HepG2 (cell line): ENCODE measurements around the gene ANTXR1. TPM values are rescaled to one million over a fixed set of nuclear protein-coding genes. Genes with fewer than 3 reads are reported as not detected.

Experiments used
- FOXA1 ChIP-seq, 2 experiments: fragments of 450-650 bp in 1 of 2; sonication (generic) in 1 of 2; formaldehyde crosslinking in 1 of 2; IDR thresholded peaks; 2 replicates each; pipeline versions ENCODE4 v1.4.0 to v1.6.1; 2016 to 2020; ENCODE audit warnings: missing genetic modification reagents in 1 of 2
- HIVEP1 ChIP-seq: sonication (generic); formaldehyde crosslinking; IDR thresholded peaks from 2 replicates; pipeline ENCODE4 v1.4.0; 2020; ENCODE audit warnings: mild to moderate bottlenecking, missing genetic modification reagents
- HOXA7 ChIP-seq: sonication (generic); formaldehyde crosslinking; IDR thresholded peaks from 2 replicates; pipeline ENCODE4 v1.8.1; 2022; ENCODE audit warnings: mild to moderate bottlenecking, missing genetic modification reagents, moderate library complexity
- IRX3 ChIP-seq: sonication (generic); formaldehyde crosslinking; IDR thresholded peaks from 2 replicates; pipeline ENCODE4 v1.8.1; 2023; ENCODE audit warnings: mild to moderate bottlenecking, low read depth, missing genetic modification reagents, borderline replicate concordance
- JARID2 ChIP-seq: sonication (generic); formaldehyde crosslinking; IDR thresholded peaks from 2 replicates; pipeline ENCODE4 v1.8.1; 2023; ENCODE audit warnings: missing genetic modification reagents, inconsistent platforms; ENCODE audit not compliant: insufficient replicate concordance
- KDM2A ChIP-seq: sonication (generic); formaldehyde crosslinking; IDR thresholded peaks from 2 replicates; pipeline ENCODE4 v1.4.0; 2020; ENCODE audit warnings: low read depth, missing genetic modification reagents, borderline replicate concordance
- KLF13 ChIP-seq: sonication (generic); formaldehyde crosslinking; IDR thresholded peaks from 2 replicates; pipeline ENCODE4 v1.4.0; 2020; ENCODE audit warnings: mild to moderate bottlenecking, missing genetic modification reagents
- KLF15 ChIP-seq: sonication (generic); formaldehyde crosslinking; IDR thresholded peaks from 2 replicates; pipeline ENCODE4 v1.8.1; 2023; ENCODE audit warnings: borderline replicate concordance, mild to moderate bottlenecking, inconsistent platforms, missing genetic modification reagents, mixed read lengths
- KLF6 ChIP-seq: IDR thresholded peaks from 2 replicates; pipeline ENCODE4 v1.8.0; 2016; ENCODE audit warnings: missing biosample characterization, missing genetic modification reagents
- NCOA1 ChIP-seq: sonication (generic); formaldehyde crosslinking; IDR thresholded peaks from 2 replicates; pipeline ENCODE4 v1.9.0; 2021; ENCODE audit warnings: missing genetic modification reagents
- PHF5A ChIP-seq: IDR thresholded peaks from one replicate; pipeline ENCODE4 v1.6.1; 2018; ENCODE audit warnings: low read depth, missing genetic modification reagents; ENCODE audit not compliant: unreplicated experiment
- RBFOX2 ChIP-seq: fragments of 200-400 bp; formaldehyde crosslinking; IDR thresholded peaks from 2 replicates; pipeline ENCODE4 v1.6.1; 2017; ENCODE audit warnings: low read depth, mild to moderate bottlenecking, low read length
- RBM39 ChIP-seq: fragments of 200-400 bp; formaldehyde crosslinking; IDR thresholded peaks from one replicate; pipeline ENCODE4 v1.6.1; 2018; ENCODE audit warnings: antibody characterized with exemption, mild to moderate bottlenecking, low read depth, low read length; ENCODE audit not compliant: poor library complexity, severe bottlenecking
- RFXAP ChIP-seq: sonication (generic); formaldehyde crosslinking; IDR thresholded peaks from 2 replicates; pipeline ENCODE4 v1.4.0; 2020; ENCODE audit warnings: missing genetic modification reagents, borderline replicate concordance
- SALL2 ChIP-seq: sonication (generic); formaldehyde crosslinking; IDR thresholded peaks from 2 replicates; pipeline ENCODE4 v1.8.1; 2023; ENCODE audit warnings: mild to moderate bottlenecking, missing genetic modification reagents, inconsistent platforms
- TBL1XR1 ChIP-seq: fragments of 150-350 bp; IDR thresholded peaks from 2 replicates; pipeline ENCODE4 v1.6.1; 2014; ENCODE audit warnings: borderline replicate concordance, low read length; ENCODE audit not compliant: partially characterized antibody
- U2AF2 ChIP-seq: fragments of 200-400 bp; formaldehyde crosslinking; IDR thresholded peaks from 2 replicates; pipeline ENCODE4 v1.6.1; 2017; ENCODE audit warnings: low read depth, mild to moderate bottlenecking, low read length
- ZNF101 ChIP-seq: sonication (generic); formaldehyde crosslinking; IDR thresholded peaks from 2 replicates; pipeline ENCODE4 v1.4.0; 2020; ENCODE audit warnings: mild to moderate bottlenecking, low read depth, missing genetic modification reagents, borderline replicate concordance
- ZNF234 ChIP-seq: sonication (generic); formaldehyde crosslinking; conservative IDR thresholded peaks from 2 replicates; pipeline ENCODE4 v1.5.1; 2020; ENCODE audit warnings: mild to moderate bottlenecking, missing genetic modification reagents
- ZNF292 ChIP-seq: sonication (generic); formaldehyde crosslinking; IDR thresholded peaks from 2 replicates; pipeline ENCODE4 v1.8.1; 2022; ENCODE audit warnings: mild to moderate bottlenecking, low read depth, missing genetic modification reagents, borderline replicate concordance
- ZNF34 ChIP-seq: sonication (generic); formaldehyde crosslinking; IDR thresholded peaks from 2 replicates; pipeline ENCODE4 v1.4.0; 2020; ENCODE audit warnings: mild to moderate bottlenecking, missing genetic modification reagents, borderline replicate concordance
- ZNF543 ChIP-seq: sonication (generic); formaldehyde crosslinking; IDR thresholded peaks from 2 replicates; pipeline ENCODE4 v1.4.0; 2020; ENCODE audit warnings: mild to moderate bottlenecking, missing genetic modification reagents
- ZNF572 ChIP-seq: sonication (generic); formaldehyde crosslinking; IDR thresholded peaks from 2 replicates; pipeline ENCODE4 v1.5.1; 2020; ENCODE audit warnings: mild to moderate bottlenecking, missing genetic modification reagents
- ZNF703 ChIP-seq: sonication (generic); formaldehyde crosslinking; IDR thresholded peaks from 2 replicates; pipeline ENCODE4 v1.5.1; 2020; ENCODE audit warnings: missing genetic modification reagents, mild to moderate bottlenecking, moderate library complexity, borderline replicate concordance
- ZNF792 ChIP-seq: IDR thresholded peaks from 2 replicates; pipeline ENCODE4 v1.6.1; 2016
- ZSCAN21 ChIP-seq: sonication (generic); formaldehyde crosslinking; IDR thresholded peaks from 2 replicates; pipeline ENCODE4 v1.8.0; 2022; ENCODE audit warnings: mild to moderate bottlenecking, missing genetic modification reagents, moderate library complexity, borderline replicate concordance
- polyA plus RNA-seq, 8 experiments: library from polyadenylated mRNA; depleted of rRNA in 3 of 8; stranded (reverse) in 7 of 8; unstranded in 1 of 8; fragments of >200 nt; fragmentation: Illumina TruSeq in 4 of 8; extraction: Trizol in 4 of 8; gene quantifications; 2 replicates each; pipeline versions ENCODE4 v1.2.1 to v1.2.3, GENCODE V29; 2011 to 2016; ENCODE audit warnings: low read depth in 4 of 8, missing spikeins in 1 of 8, mixed read lengths in 1 of 8; ENCODE audit not compliant: insufficient read depth in 1 of 8
- total RNA-seq, 5 experiments: library from RNA; depleted of rRNA; stranded (reverse); fragments of >200 nt; fragmentation: Illumina TruSeq; extraction: Trizol; gene quantifications; 2 replicates each; pipeline ENCODE4 v1.2.3, GENCODE V29; 2016; ENCODE audit warnings: low read depth in 1 of 5
- TF ChIP-seq, protein P1 (sequence below): sonication (generic); formaldehyde crosslinking; IDR thresholded peaks from 2 replicates; pipeline ENCODE4 v1.8.1; 2022; ENCODE audit warnings: low read depth, mild to moderate bottlenecking, missing genetic modification reagents
- TF ChIP-seq, protein P2 (sequence below): fragments of 450-650 bp; IDR thresholded peaks from 2 replicates; pipeline ENCODE4 v1.6.1; 2017; ENCODE audit warnings: mild to moderate bottlenecking

ANTXR1 gene
- total and polyA plus RNA-seq, 2 of the 13 experiments (the other 11 are each of a cell fraction or from before 2014, with no cell fraction given), result 4.5 to 12.7 TPM

DNA sequence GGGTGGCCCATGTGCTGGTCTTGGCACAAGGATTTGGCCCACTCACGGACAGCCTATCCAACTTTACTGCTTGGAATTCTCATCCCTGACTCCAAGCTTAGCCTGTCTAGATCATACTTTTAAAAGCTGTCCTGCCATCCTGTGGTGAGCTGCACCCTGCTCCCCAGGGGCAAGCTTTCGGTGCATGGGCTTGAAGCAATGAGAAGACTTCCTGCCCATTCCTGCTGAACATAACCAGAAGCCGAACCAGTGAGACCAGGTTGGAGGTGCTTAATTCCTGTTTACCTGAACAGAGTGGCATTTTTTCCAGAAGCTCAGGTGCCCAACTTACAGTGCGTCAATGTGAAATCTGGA lies 154.5 kb downstream of the ANTXR1 start (continued):
- no peak for TF ChIP-seq TBL1XR1
- no peak for TF ChIP-seq U2AF2
- TF ChIP-seq RBM39, result no peak
- TF ChIP-seq SALL2 (CRISPR knock-in tag), result no peak
- TF ChIP-seq JARID2 (CRISPR knock-in tag), result no peak
- no peak for TF ChIP-seq ZNF292
- TF ChIP-seq, protein P1, sequence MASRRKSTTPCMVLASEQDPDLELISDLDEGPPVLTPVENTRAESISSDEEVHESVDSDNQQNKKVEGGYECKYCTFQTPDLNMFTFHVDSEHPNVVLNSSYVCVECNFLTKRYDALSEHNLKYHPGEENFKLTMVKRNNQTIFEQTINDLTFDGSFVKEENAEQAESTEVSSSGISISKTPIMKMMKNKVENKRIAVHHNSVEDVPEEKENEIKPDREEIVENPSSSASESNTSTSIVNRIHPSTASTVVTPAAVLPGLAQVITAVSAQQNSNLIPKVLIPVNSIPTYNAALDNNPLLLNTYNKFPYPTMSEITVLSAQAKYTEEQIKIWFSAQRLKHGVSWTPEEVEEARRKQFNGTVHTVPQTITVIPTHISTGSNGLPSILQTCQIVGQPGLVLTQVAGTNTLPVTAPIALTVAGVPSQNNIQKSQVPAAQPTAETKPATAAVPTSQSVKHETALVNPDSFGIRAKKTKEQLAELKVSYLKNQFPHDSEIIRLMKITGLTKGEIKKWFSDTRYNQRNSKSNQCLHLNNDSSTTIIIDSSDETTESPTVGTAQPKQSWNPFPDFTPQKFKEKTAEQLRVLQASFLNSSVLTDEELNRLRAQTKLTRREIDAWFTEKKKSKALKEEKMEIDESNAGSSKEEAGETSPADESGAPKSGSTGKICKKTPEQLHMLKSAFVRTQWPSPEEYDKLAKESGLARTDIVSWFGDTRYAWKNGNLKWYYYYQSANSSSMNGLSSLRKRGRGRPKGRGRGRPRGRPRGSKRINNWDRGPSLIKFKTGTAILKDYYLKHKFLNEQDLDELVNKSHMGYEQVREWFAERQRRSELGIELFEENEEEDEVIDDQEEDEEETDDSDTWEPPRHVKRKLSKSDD (CRISPR knock-in tag), result 0 out of 2 replicates have a peak, but pooled peaks have one; percentile 17
- TF ChIP-seq ZSCAN21 (CRISPR knock-in tag), result no peak
- no peak for TF ChIP-seq KLF15
- no peak for TF ChIP-seq KDM2A (CRISPR knock-in tag)
- TF ChIP-seq ZNF703, result no peak
- 0 out of 2 replicates have a peak, but pooled peaks have one; percentile 38 for TF ChIP-seq ZNF572 (CRISPR knock-in tag)
- TF ChIP-seq KLF6 (CRISPR knock-in tag), result no peak
- TF ChIP-seq ZNF101 (CRISPR knock-in tag), result no peak
- TF ChIP-seq ZNF792 (CRISPR knock-in tag), result no peak
- TF ChIP-seq IRX3, result no peak
- no peak for TF ChIP-seq RFXAP (CRISPR knock-in tag)
- TF ChIP-seq ZNF543, result no peak
- TF ChIP-seq KLF13 (CRISPR knock-in tag), result no peak
- no peak for TF ChIP-seq HIVEP1
- no peak for TF ChIP-seq ZNF34
- no peak for TF ChIP-seq NCOA1
- TF ChIP-seq HOXA7 (CRISPR knock-in tag), result no peak
- TF ChIP-seq FOXA1 (IDR thresholded peaks at IDR 0.05), result no peak
- TF ChIP-seq FOXA1 (CRISPR knock-in tag; IDR thresholded peaks at IDR 0.05), result no peak
- TF ChIP-seq RBFOX2, result 0 out of 2 replicates have a peak, but pooled peaks have one; percentile 51
- TF ChIP-seq PHF5A (CRISPR knock-in tag), result no peak
- TF ChIP-seq, protein P2, sequence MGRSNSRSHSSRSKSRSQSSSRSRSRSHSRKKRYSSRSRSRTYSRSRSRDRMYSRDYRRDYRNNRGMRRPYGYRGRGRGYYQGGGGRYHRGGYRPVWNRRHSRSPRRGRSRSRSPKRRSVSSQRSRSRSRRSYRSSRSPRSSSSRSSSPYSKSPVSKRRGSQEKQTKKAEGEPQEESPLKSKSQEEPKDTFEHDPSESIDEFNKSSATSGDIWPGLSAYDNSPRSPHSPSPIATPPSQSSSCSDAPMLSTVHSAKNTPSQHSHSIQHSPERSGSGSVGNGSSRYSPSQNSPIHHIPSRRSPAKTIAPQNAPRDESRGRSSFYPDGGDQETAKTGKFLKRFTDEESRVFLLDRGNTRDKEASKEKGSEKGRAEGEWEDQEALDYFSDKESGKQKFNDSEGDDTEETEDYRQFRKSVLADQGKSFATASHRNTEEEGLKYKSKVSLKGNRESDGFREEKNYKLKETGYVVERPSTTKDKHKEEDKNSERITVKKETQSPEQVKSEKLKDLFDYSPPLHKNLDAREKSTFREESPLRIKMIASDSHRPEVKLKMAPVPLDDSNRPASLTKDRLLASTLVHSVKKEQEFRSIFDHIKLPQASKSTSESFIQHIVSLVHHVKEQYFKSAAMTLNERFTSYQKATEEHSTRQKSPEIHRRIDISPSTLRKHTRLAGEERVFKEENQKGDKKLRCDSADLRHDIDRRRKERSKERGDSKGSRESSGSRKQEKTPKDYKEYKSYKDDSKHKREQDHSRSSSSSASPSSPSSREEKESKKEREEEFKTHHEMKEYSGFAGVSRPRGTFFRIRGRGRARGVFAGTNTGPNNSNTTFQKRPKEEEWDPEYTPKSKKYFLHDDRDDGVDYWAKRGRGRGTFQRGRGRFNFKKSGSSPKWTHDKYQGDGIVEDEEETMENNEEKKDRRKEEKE, result no peak
- no peak for TF ChIP-seq ZNF234 (CRISPR knock-in tag)
